Measurements from ENCODE around the gene USP35.

DNA sequence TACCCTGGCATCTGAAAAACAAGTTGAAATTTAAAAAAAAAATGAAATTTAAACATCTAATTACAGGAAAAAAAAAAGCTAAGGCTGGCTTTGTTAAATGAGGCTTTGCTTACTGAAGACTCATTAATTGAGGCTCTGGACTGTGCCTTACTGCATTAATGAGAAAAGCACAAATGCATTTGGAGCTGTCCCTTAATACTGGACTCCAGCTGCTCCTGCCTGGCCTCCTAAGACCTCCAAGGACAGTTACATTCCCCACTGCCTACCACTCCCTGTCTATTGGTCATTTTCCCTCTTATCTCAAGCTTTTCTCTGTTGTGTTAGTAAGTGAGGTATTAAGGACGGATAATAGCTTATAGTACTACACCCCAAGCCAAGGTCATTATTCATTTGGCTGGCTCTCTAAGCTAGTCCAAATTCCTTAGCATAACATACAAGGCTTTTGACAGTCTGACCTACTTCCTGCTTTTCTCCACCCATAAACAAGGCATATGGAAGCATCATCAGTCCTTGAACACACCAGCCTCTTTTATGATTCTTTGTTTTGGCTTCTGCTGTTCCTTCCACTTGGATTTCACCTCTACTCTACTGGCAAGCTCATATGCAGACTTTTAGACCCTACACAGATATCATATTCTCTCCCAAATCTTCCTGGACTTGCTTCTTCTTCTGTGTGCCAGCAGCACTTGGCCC, 62.5 kb downstream of the USP35 start:
- no peak for TF ChIP-seq CTCF (IDR thresholded peaks at IDR 0.05; ENCODE audit: low read length)
- no peak for TF ChIP-seq EZH2phosphoT487 (IDR thresholded peaks at IDR 0.05; ENCODE audit: low read length)
- no peak for TF ChIP-seq EZH2 (optimal IDR thresholded peaks at IDR 0.05; ENCODE audit: low read depth, low read length)
